HG03439 (cell line): ENCODE data around the gene NCAPD3.

Experiments
- ATAC-seq: cut with Tn5 transposase; IDR thresholded peaks from one replicate; pipeline ENCODE4 v1.9.1; 2021; ENCODE audit warnings: mild to moderate bottlenecking, moderate library complexity; ENCODE audit not compliant: unreplicated experiment

Gene NCAPD3

GRCh38 chr11:134170919-134171281 lies 52.9 kb downstream of the NCAPD3 start:
- no peak for ATAC-seq

GRCh38 chr11:134170177-134170918 lies 53.4 kb downstream of the NCAPD3 start:
- ATAC-seq = no peak

GRCh38 chr11:134164490-134165370 lies 59.0 kb downstream of the NCAPD3 start:
- no peak for ATAC-seq

GRCh38 chr11:134159652-134160051 lies 64.1 kb downstream of the NCAPD3 start:
- ATAC-seq = no peak

GRCh38 chr11:134158023-134158422 lies 65.7 kb downstream of the NCAPD3 start:
- no peak for ATAC-seq

GRCh38 chr11:134157451-134157850 lies 66.3 kb downstream of the NCAPD3 start:
- no peak for ATAC-seq

- no peak for ATAC-seq
These were observed 67.6 kb downstream of the NCAPD3 start for GRCh38 chr11:134155946-134156865.

GRCh38 chr11:134155456-134155855 lies 68.3 kb downstream of the NCAPD3 start:
- no peak for ATAC-seq

- no peak for ATAC-seq
These were observed 69.3 kb downstream of the NCAPD3 start for GRCh38 chr11:134154441-134154840.

GRCh38 chr11:134153147-134153905 lies 70.4 kb downstream of the NCAPD3 start:
- no peak for ATAC-seq

- no peak for ATAC-seq
These were observed 71.1 kb downstream of the NCAPD3 start for GRCh38 chr11:134152696-134153095.

- no peak for ATAC-seq
These were observed 72.6 kb downstream of the NCAPD3 start for GRCh38 chr11:134151083-134151747.

GRCh38 chr11:134150195-134150903 lies 73.4 kb downstream of the NCAPD3 start:
- no peak for ATAC-seq

GRCh38 chr11:134149371-134149770 lies 74.4 kb downstream of the NCAPD3 start:
- no peak for ATAC-seq

- no peak for ATAC-seq
These were observed 77.2 kb downstream of the NCAPD3 start for GRCh38 chr11:134146598-134146997.

- ATAC-seq = no peak
These were observed 78.1 kb downstream of the NCAPD3 start for GRCh38 chr11:134145715-134146114.

- ATAC-seq = no peak
These were observed 79.0 kb downstream of the NCAPD3 start for GRCh38 chr11:134144744-134145143.

GRCh38 chr11:134143801-134144200 lies 80.0 kb downstream of the NCAPD3 start:
- ATAC-seq = no peak

- no peak for ATAC-seq
These were observed 81.2 kb downstream of the NCAPD3 start for GRCh38 chr11:134142536-134142935.
